HCT116 (cell line): ENCODE results near the gene TADA2B. TPM values are rescaled to one million over a fixed set of nuclear protein-coding genes. Genes with fewer than 3 reads are reported as not detected.

ENCODE experiments used
- ATAC-seq: fragments of 200-7000 bp; cut with Tn5 transposase; 2 replicates; pipeline ENCODE4 v1.9.1; 2020; ENCODE audit warnings: mild to moderate bottlenecking, moderate library complexity
- BruUV-seq: library from RNA; stranded (reverse); fragments of 400-500 nt; replicated peaks from 2 replicates; lab custom pipeline; 2021; lab: Mats Ljungman, UMichigan
- CTCF ChIA-PET: fragments of 300-600 bp; sonication (Branson Sonifier 250); formaldehyde crosslinking; loops from one replicate; lab custom pipeline; 2021; ENCODE audit warnings: antibody characterized with exemption; lab: Charles Lee
- POLR2A ChIA-PET: fragments of 300-600, 350-600 bp; sonication (Branson Sonifier 250); formaldehyde crosslinking; loops from one replicate; lab custom pipeline; 2021; ENCODE audit warnings: antibody characterized with exemption; lab: Charles Lee
- RAD21 ChIA-PET, 2 experiments: fragments of 300-600 bp; sonication (Branson Sonifier 250); formaldehyde crosslinking; loops; one replicate each; lab custom pipeline; 2023; ENCODE audit warnings: low total read pairs in 2 of 2; ENCODE audit not compliant: uncharacterized antibody in 2 of 2, unreplicated experiment in 2 of 2, low non-redundant PET in 1 of 2; lab: Charles Lee
- DNase-seq: peaks from one replicate; pipeline ENCODE4 v3.0.0-alpha.2; 2010; ENCODE audit warnings: low read depth, low spot score
- H2AFZ ChIP-seq: fragments of 200-600 bp; shearing (Covaris generic), sonication (generic); 2 replicates; pipeline ENCODE4 v1.6.1; 2017; ENCODE audit warnings: low read depth, mixed run types, mixed read lengths, antibody characterized with exemption, low read length; ENCODE audit not compliant: poor library complexity, severe bottlenecking
- H3K27ac ChIP-seq: 2 replicates; pipeline ENCODE4 v1.5.1; 2012; ENCODE audit warnings: low read depth, low read length
- H3K27me3 ChIP-seq: fragments of 200-600 bp; sonication (generic); 2 replicates; pipeline ENCODE4 v1.6.1; 2016; ENCODE audit warnings: mixed run types, low read length, mixed read lengths; ENCODE audit not compliant: insufficient read depth
- H3K36me3 ChIP-seq, 2 experiments: fragments of 200-500 bp in 1 of 2; fragments of 200-600 bp in 1 of 2; sonication (Bioruptor generic) in 1 of 2; sonication (generic) in 1 of 2; 2 replicates each; pipeline versions ENCODE4 v1.5.1 to v1.6.1; 2014 to 2016; ENCODE audit warnings: low read length in 2 of 2, inconsistent platforms in 1 of 2, mixed read lengths in 1 of 2, mixed run types in 1 of 2; ENCODE audit not compliant: insufficient read depth in 2 of 2, control insufficient read depth in 1 of 2
- H3K4me1 ChIP-seq, 2 experiments: fragments of 200-600 bp in 1 of 2; sonication (generic) in 1 of 2; 2 replicates each; pipeline versions ENCODE4 v1.5.1 to v1.6.1; 2012 to 2017; ENCODE audit warnings: low read length in 2 of 2, inconsistent platforms in 1 of 2, mild to moderate bottlenecking in 1 of 2, mixed read lengths in 1 of 2, mixed run types in 1 of 2, moderate library complexity in 1 of 2; ENCODE audit not compliant: insufficient read depth in 2 of 2, control insufficient read depth in 1 of 2
- H3K4me2 ChIP-seq: fragments of 200-600 bp; sonication (generic); 2 replicates; pipeline ENCODE4 v1.6.1; 2017; ENCODE audit warnings: mixed run types, low read length, mixed read lengths
- H3K4me3 ChIP-seq, 2 experiments: fragments of 200-600 bp in 1 of 2; sonication (generic) in 1 of 2; replicated peaks in 1 of 2; 2 replicates each; pipeline ENCODE4 v1.5.1; 2011 to 2016; ENCODE audit warnings: low read length in 2 of 2, control low read depth in 1 of 2, low read depth in 1 of 2, mild to moderate bottlenecking in 1 of 2, mixed read lengths in 1 of 2, mixed run types in 1 of 2
- H3K79me2 ChIP-seq: fragments of 200-600 bp; sonication (generic); 2 replicates; pipeline ENCODE4 v1.6.1; 2017; ENCODE audit warnings: mild to moderate bottlenecking, mixed run types, low read length, moderate library complexity, mixed read lengths; ENCODE audit not compliant: insufficient read depth
- H3K9ac ChIP-seq: fragments of 200-600 bp; sonication (generic); 2 replicates; pipeline ENCODE4 v1.6.1; 2016; ENCODE audit warnings: low read length, mixed read lengths
- H3K9me2 ChIP-seq: fragments of 200-600 bp; sonication (generic), shearing (Covaris generic); 2 replicates; pipeline ENCODE4 v1.6.1; 2017; ENCODE audit warnings: mixed run types, mild to moderate bottlenecking, moderate library complexity; ENCODE audit not compliant: insufficient read depth
- H3K9me3 ChIP-seq, 2 experiments: fragments of 200-500 bp in 1 of 2; fragments of 200-600 bp in 1 of 2; sonication (Bioruptor generic) in 1 of 2; sonication (generic) in 1 of 2; 2 replicates each; pipeline ENCODE4 v1.6.1; 2014 to 2017; ENCODE audit warnings: low read length in 2 of 2, mixed read lengths in 2 of 2, inconsistent platforms in 1 of 2, low read depth in 1 of 2, mild to moderate bottlenecking in 1 of 2, mixed run types in 1 of 2, moderate library complexity in 1 of 2; ENCODE audit not compliant: control insufficient read depth in 1 of 2, insufficient read depth in 1 of 2
- H4K20me1 ChIP-seq: fragments of 200-600 bp; sonication (generic), shearing (Covaris generic); 2 replicates; pipeline ENCODE4 v1.6.1; 2017; ENCODE audit warnings: mixed run types, mild to moderate bottlenecking, moderate library complexity; ENCODE audit not compliant: insufficient read depth
- CBX3 ChIP-seq: IDR thresholded peaks from 2 replicates; pipeline ENCODE4 v1.6.1; 2012; ENCODE audit warnings: low read depth
- CEBPB ChIP-seq: IDR thresholded peaks from 2 replicates; pipeline ENCODE4 v1.6.1; 2012; ENCODE audit warnings: low read depth
- EGR1 ChIP-seq: IDR thresholded peaks from 2 replicates; pipeline ENCODE4 v1.6.1; 2012; ENCODE audit warnings: low read depth
- EZH2 ChIP-seq: fragments of 200-600 bp; sonication (generic); IDR thresholded peaks from 2 replicates; pipeline ENCODE4 v1.6.1; 2017; ENCODE audit warnings: antibody characterized with exemption, mixed run types
- FOSL1 ChIP-seq: IDR thresholded peaks from 2 replicates; pipeline ENCODE4 v1.6.1; 2012; ENCODE audit warnings: low read depth
- JUND ChIP-seq: IDR thresholded peaks from 2 replicates; pipeline ENCODE4 v1.6.1; 2012
- POLR2AphosphoS5 ChIP-seq: IDR thresholded peaks from 2 replicates; pipeline ENCODE4 v1.6.1; 2011; ENCODE audit warnings: mild to moderate bottlenecking, low read depth, low read length, moderate library complexity
- SIN3A ChIP-seq: IDR thresholded peaks from 2 replicates; pipeline ENCODE4 v1.6.1; 2012; ENCODE audit warnings: low read depth
- SP1 ChIP-seq: IDR thresholded peaks from 2 replicates; pipeline ENCODE4 v1.6.1; 2012; ENCODE audit warnings: low read depth
- SRF ChIP-seq: IDR thresholded peaks from 2 replicates; pipeline ENCODE4 v1.6.1; 2012; ENCODE audit warnings: low read depth
- TCF7L2 ChIP-seq: IDR thresholded peaks from 2 replicates; pipeline ENCODE4 v1.7.0; 2011; ENCODE audit warnings: borderline replicate concordance, inconsistent platforms; ENCODE audit not compliant: insufficient read depth, insufficient read length; ENCODE audit errors: extremely low read depth
- YY1 ChIP-seq: IDR thresholded peaks from 2 replicates; pipeline ENCODE4 v1.6.1; 2011; ENCODE audit warnings: low read length, low read depth, moderate library complexity, mild to moderate bottlenecking; ENCODE audit not compliant: insufficient replicate concordance; ENCODE audit errors: extremely low read depth
- intact Hi-C: fragments of 100-400 bp; cut with micrococcal nuclease; formaldehyde crosslinking; loops from 2 replicates; pipeline ENCODE4 v1.10.0; 2022
- total RNA-seq: library from RNA; stranded (reverse); gene quantifications from one replicate; pipeline ENCODE4 v1.2.1, GENCODE V29; 2021; ENCODE audit not compliant: unreplicated experiment
- TF ChIP-seq, protein P1 (sequence below): IDR thresholded peaks from 2 replicates; pipeline ENCODE4 v1.6.1; 2012
- TF ChIP-seq, protein P2 (sequence below): IDR thresholded peaks from 2 replicates; pipeline ENCODE4 v1.6.1; 2012
- TF ChIP-seq, protein P3 (sequence below): IDR thresholded peaks from 2 replicates; pipeline ENCODE4 v1.6.1; 2012; ENCODE audit warnings: low read depth
- TF ChIP-seq, protein P4 (sequence below): IDR thresholded peaks from 2 replicates; pipeline ENCODE4 v1.6.1; 2011; ENCODE audit warnings: mild to moderate bottlenecking, low read length, moderate library complexity; ENCODE audit not compliant: insufficient replicate concordance; ENCODE audit errors: extremely low read depth
- TF ChIP-seq, protein P5 (sequence below), 3 experiments: fragments of 200-600 bp in 1 of 3; sonication (generic) in 1 of 3; IDR thresholded peaks in 2 of 3; conservative IDR thresholded peaks in 1 of 3; 2 replicates each; pipeline ENCODE4 v1.5.1; 2012 to 2017; ENCODE audit warnings: low read depth in 2 of 3, low read length in 2 of 3, antibody characterized with exemption in 1 of 3, borderline replicate concordance in 1 of 3, control low read depth in 1 of 3, mild to moderate bottlenecking in 1 of 3, mixed read lengths in 1 of 3, mixed run types in 1 of 3, moderate library complexity in 1 of 3; ENCODE audit not compliant: insufficient read depth in 1 of 3

Gene TADA2B
- total RNA-seq, 1 experiment from 2014 or later = 13.4 TPM

DNA sequence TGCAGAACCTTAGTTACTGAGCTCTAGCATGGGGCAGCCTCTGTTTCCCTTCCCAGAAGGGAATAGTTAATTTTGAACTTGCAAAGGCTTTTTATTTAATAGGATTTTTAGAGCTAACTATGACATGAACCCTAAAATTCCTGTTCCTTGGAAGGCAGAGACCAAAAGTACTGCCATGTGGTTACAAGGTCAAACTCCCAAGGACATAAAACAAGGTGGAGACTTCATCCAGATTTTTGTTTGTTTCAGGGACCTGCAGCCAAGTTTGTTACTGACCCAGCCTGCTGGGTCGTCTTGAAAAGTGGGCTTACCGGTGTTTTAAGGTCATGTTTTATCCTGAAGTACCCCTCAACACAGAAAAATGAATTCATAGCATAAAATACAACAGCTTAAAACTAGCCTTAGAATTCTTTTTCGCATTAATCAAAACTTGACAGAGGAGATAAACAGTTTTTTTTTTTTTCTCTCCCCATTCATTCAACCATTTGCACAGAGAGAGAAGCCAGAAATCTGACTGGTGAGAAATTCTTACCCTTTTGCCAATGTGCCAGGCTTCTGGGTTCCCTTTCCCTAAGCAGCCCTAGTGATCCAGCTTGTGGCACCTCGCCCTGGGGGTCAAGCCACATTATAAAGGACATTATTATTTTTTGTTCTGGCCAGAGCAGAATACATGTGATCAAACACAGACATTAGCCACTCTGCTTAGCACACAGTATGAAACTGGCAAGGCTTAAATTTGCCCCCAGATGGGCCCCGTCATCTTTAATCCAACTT, 46.2 kb downstream of the TADA2B start:
- TF ChIP-seq TCF7L2 (no peak), YY1 (no peak), EZH2 (no peak), JUND (no peak), SP1 (no peak), SRF (no peak), SIN3A (no peak), CBX3 (no peak), FOSL1 (no peak), POLR2AphosphoS5 (no peak), CEBPB (no peak), EGR1 (no peak)
- TF ChIP-seq, protein P1, sequence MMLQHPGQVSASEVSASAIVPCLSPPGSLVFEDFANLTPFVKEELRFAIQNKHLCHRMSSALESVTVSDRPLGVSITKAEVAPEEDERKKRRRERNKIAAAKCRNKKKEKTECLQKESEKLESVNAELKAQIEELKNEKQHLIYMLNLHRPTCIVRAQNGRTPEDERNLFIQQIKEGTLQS = no peak
- TF ChIP-seq, protein P2, sequence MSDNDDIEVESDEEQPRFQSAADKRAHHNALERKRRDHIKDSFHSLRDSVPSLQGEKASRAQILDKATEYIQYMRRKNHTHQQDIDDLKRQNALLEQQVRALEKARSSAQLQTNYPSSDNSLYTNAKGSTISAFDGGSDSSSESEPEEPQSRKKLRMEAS = no peak
- TF ChIP-seq, protein P3, sequence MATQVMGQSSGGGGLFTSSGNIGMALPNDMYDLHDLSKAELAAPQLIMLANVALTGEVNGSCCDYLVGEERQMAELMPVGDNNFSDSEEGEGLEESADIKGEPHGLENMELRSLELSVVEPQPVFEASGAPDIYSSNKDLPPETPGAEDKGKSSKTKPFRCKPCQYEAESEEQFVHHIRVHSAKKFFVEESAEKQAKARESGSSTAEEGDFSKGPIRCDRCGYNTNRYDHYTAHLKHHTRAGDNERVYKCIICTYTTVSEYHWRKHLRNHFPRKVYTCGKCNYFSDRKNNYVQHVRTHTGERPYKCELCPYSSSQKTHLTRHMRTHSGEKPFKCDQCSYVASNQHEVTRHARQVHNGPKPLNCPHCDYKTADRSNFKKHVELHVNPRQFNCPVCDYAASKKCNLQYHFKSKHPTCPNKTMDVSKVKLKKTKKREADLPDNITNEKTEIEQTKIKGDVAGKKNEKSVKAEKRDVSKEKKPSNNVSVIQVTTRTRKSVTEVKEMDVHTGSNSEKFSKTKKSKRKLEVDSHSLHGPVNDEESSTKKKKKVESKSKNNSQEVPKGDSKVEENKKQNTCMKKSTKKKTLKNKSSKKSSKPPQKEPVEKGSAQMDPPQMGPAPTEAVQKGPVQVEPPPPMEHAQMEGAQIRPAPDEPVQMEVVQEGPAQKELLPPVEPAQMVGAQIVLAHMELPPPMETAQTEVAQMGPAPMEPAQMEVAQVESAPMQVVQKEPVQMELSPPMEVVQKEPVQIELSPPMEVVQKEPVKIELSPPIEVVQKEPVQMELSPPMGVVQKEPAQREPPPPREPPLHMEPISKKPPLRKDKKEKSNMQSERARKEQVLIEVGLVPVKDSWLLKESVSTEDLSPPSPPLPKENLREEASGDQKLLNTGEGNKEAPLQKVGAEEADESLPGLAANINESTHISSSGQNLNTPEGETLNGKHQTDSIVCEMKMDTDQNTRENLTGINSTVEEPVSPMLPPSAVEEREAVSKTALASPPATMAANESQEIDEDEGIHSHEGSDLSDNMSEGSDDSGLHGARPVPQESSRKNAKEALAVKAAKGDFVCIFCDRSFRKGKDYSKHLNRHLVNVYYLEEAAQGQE = no peak
- TF ChIP-seq, protein P4, sequence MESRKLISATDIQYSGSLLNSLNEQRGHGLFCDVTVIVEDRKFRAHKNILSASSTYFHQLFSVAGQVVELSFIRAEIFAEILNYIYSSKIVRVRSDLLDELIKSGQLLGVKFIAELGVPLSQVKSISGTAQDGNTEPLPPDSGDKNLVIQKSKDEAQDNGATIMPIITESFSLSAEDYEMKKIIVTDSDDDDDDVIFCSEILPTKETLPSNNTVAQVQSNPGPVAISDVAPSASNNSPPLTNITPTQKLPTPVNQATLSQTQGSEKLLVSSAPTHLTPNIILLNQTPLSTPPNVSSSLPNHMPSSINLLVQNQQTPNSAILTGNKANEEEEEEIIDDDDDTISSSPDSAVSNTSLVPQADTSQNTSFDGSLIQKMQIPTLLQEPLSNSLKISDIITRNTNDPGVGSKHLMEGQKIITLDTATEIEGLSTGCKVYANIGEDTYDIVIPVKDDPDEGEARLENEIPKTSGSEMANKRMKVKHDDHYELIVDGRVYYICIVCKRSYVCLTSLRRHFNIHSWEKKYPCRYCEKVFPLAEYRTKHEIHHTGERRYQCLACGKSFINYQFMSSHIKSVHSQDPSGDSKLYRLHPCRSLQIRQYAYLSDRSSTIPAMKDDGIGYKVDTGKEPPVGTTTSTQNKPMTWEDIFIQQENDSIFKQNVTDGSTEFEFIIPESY = no peak
- TF ChIP-seq, protein P5, sequence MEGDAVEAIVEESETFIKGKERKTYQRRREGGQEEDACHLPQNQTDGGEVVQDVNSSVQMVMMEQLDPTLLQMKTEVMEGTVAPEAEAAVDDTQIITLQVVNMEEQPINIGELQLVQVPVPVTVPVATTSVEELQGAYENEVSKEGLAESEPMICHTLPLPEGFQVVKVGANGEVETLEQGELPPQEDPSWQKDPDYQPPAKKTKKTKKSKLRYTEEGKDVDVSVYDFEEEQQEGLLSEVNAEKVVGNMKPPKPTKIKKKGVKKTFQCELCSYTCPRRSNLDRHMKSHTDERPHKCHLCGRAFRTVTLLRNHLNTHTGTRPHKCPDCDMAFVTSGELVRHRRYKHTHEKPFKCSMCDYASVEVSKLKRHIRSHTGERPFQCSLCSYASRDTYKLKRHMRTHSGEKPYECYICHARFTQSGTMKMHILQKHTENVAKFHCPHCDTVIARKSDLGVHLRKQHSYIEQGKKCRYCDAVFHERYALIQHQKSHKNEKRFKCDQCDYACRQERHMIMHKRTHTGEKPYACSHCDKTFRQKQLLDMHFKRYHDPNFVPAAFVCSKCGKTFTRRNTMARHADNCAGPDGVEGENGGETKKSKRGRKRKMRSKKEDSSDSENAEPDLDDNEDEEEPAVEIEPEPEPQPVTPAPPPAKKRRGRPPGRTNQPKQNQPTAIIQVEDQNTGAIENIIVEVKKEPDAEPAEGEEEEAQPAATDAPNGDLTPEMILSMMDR (IDR thresholded peaks at IDR 0.05 in 2 of 3, conservative IDR thresholded peaks at IDR 0.05 in 1 of 3; ENCODE audit: borderline replicate concordance in 1 of 3, insufficient read depth in 1 of 3, low read depth in 2 of 3, low read length in 2 of 3) = no peak
- TF ChIP-seq, all 23 proteins: peak for 0
- Histone ChIP-seq H3K9ac (no peak overlapping the region), H3K9me3 (no peaks in the 10 kb centered on the region), H3K9me2 (no peaks in the 10 kb centered on the region), H3K27ac (no peak overlapping the region), H3K4me3 (no peak overlapping the region), H3K36me3 (no peaks in the 10 kb centered on the region), H4K20me1 (no peaks in the 10 kb centered on the region), H3K27me3 (peaks cover 12% of the 10 kb centered on the region; the same call in 1 of the 2 replicates), H3K4me2 (no peak overlapping the region), H2AFZ (no peak overlapping the region), H3K4me1 (peaks cover 0 to 4% of the 10 kb centered on the region in 2 experiments; a peak in 2 of 4 replicates), H3K79me2 (no peaks in the 10 kb centered on the region)
- ATAC-seq (no peak), DNase-seq (no peak)
- CTCF ChIA-PET = interaction anchor here (2.6 kb wide), 1 partner anchor 12 kb away, joined by 9 read pairs; no protein-coding TSS in a partner anchor
- RAD21 ChIA-PET = no interaction called here
- POLR2A ChIA-PET = no interaction called here
- no TSS peak for BruUV-seq
- intact Hi-C loops = loop anchor here (10.0 kb wide), 1 partner anchor 205 kb away; no protein-coding TSS in a partner anchor
